ENCODE measurements around the gene PDILT.
"Not testable (repeated sequence)": the region's sequence is repeated elsewhere in the genome, so short reads cannot be mapped to it uniquely, and the experiment has no call there.

PDILT gene

GRCh38 chr16:20321671-20322070 lies 82.9 kb downstream of the PDILT start:
- H3K4me3 ChIP-seq (ENCODE audit: low read depth, low read length) = no peak overlapping the region
- no peak for TF ChIP-seq CTCF (IDR thresholded peaks at IDR 0.05; ENCODE audit: low read depth, low read length)
- H3K36me3 ChIP-seq = no peaks in the 10 kb centered on the region
- H3K9me3 ChIP-seq = no peaks in the 10 kb centered on the region
- DNase-seq = no peak
- no peaks in the 10 kb centered on the region for H3K4me1 ChIP-seq
- no peaks in the 10 kb centered on the region for H3K27me3 ChIP-seq

- H3K4me1 ChIP-seq, H3K27me3 ChIP-seq, DNase-seq: not testable (repeated sequence)
These were observed 83.5 kb downstream of the PDILT start for GRCh38 chr16:20321051-20321450.

GRCh38 chr16:20320592-20320991 lies 83.9 kb downstream of the PDILT start:
- H3K36me3 ChIP-seq = no peaks in the 10 kb centered on the region
- no peak for TF ChIP-seq CTCF (IDR thresholded peaks at IDR 0.05; ENCODE audit: low read depth, low read length)
- no peaks in the 10 kb centered on the region for H3K27me3 ChIP-seq

More at GRCh38 chr16:20321051-20321450, 83.5 kb downstream of the PDILT start:
- H3K4me3 ChIP-seq (ENCODE audit: low read depth, low read length); H3K36me3 ChIP-seq; H3K9me3 ChIP-seq: not testable (repeated sequence)

GRCh38 chr16:20320178-20320577 lies 84.4 kb downstream of the PDILT start:
- Histone ChIP-seq H3K4me3 (ENCODE audit: low read depth, low read length) (no peak overlapping the region), H3K36me3 (no peaks in the 10 kb centered on the region), H3K27me3 (no peaks in the 10 kb centered on the region), H3K9me3 (no peaks in the 10 kb centered on the region), H3K4me1 (no peaks in the 10 kb centered on the region)
- no peak for TF ChIP-seq CTCF (IDR thresholded peaks at IDR 0.05; ENCODE audit: low read depth, low read length)
- DNase-seq = no peak

More at GRCh38 chr16:20320592-20320991, 83.9 kb downstream of the PDILT start:
- DNase-seq = no peak
- no peak overlapping the region for H3K4me3 ChIP-seq (ENCODE audit: low read depth, low read length)
- H3K9me3 ChIP-seq = no peaks in the 10 kb centered on the region
- H3K4me1 ChIP-seq = no peaks in the 10 kb centered on the region

GRCh38 chr16:20319406-20319805 lies 85.1 kb downstream of the PDILT start:
- TF ChIP-seq CTCF (IDR thresholded peaks at IDR 0.05; ENCODE audit: low read depth, low read length) = no peak
- Histone ChIP-seq H3K36me3 (no peaks in the 10 kb centered on the region), H3K4me1 (no peaks in the 10 kb centered on the region), H3K4me3 (ENCODE audit: low read depth, low read length) (no peak overlapping the region), H3K9me3 (no peaks in the 10 kb centered on the region), H3K27me3 (no peaks in the 10 kb centered on the region)
- no peak for DNase-seq

- DNase-seq = no peak
- Histone ChIP-seq H3K4me1 (no peaks in the 10 kb centered on the region), H3K36me3 (no peaks in the 10 kb centered on the region), H3K27me3 (no peaks in the 10 kb centered on the region), H3K4me3 (ENCODE audit: low read depth, low read length) (no peak overlapping the region), H3K9me3 (no peaks in the 10 kb centered on the region)
- TF ChIP-seq CTCF (IDR thresholded peaks at IDR 0.05; ENCODE audit: low read depth, low read length) = no peak
These were observed 86.1 kb downstream of the PDILT start for GRCh38 chr16:20318437-20318836.

- no peak overlapping the region for H3K4me3 ChIP-seq (ENCODE audit: low read depth, low read length)
- no peak for DNase-seq
- H3K27me3 ChIP-seq = no peaks in the 10 kb centered on the region
- no peaks in the 10 kb centered on the region for H3K9me3 ChIP-seq
- H3K4me1 ChIP-seq = no peaks in the 10 kb centered on the region
- no peaks in the 10 kb centered on the region for H3K36me3 ChIP-seq
- TF ChIP-seq CTCF (IDR thresholded peaks at IDR 0.05; ENCODE audit: low read depth, low read length) = no peak
These were observed 86.5 kb downstream of the PDILT start for GRCh38 chr16:20318006-20318405.

Data from BE2C (cell line).